Measurements from ENCODE around the gene CPXM2. TPM values are rescaled to one million over a fixed set of nuclear protein-coding genes. Genes with fewer than 3 reads are reported as not detected.

Gene CPXM2
- total RNA-seq, 1 experiment from 2014 or later: not detected

- H3K27ac Mint-ChIP-seq (ENCODE audit: low read depth, unreplicated experiment): no peak overlapping the region
- ChIA-PET POLR2A (no interaction called here), CTCF (no interaction called here)
- no TSS peak for BruUV-seq (replicated peaks)
- no peak for DNase-seq (ENCODE audit: unreplicated experiment)
- intact Hi-C loops (cut with micrococcal nuclease): loop anchor here (10.0 kb wide), 1 partner anchor 176 kb away; no protein-coding TSS in a partner anchor
- H3K9me3 Mint-ChIP-seq (ENCODE audit: unreplicated experiment): no peaks in the 10 kb centered on the region
- H3K4me3 Mint-ChIP-seq (ENCODE audit: unreplicated experiment): no peak overlapping the region
- H3K4me1 Mint-ChIP-seq (ENCODE audit: insufficient read depth, unreplicated experiment): no peaks in the 10 kb centered on the region
- H3K36me3 Mint-ChIP-seq (ENCODE audit: insufficient read depth, unreplicated experiment): no peaks in the 10 kb centered on the region
- no peak for TF ChIP-seq CTCF (IDR thresholded peaks at IDR 0.05; ENCODE audit: unreplicated experiment)
- H3K27me3 Mint-ChIP-seq (ENCODE audit: insufficient read depth, unreplicated experiment): peaks cover 85% of the 10 kb centered on the region
Observed at GRCh38 chr10:123761038-123761428, 130.6 kb downstream of the CPXM2 start.

GRCh38 chr10:123760356-123761037 lies 131.1 kb downstream of the CPXM2 start:
- POLR2A ChIA-PET: no interaction called here
- CTCF ChIA-PET: interaction anchor here (0.6 kb wide), 1 partner anchor 144 kb away, joined by 3 read pairs; no protein-coding TSS in a partner anchor
- Mint-ChIP-seq H3K27me3 (ENCODE audit: insufficient read depth, unreplicated experiment) (peaks cover 79% of the 10 kb centered on the region), H3K27ac (ENCODE audit: low read depth, unreplicated experiment) (no peak overlapping the region), H3K4me3 (ENCODE audit: unreplicated experiment) (no peak overlapping the region), H3K4me1 (ENCODE audit: insufficient read depth, unreplicated experiment) (no peaks in the 10 kb centered on the region), H3K9me3 (ENCODE audit: unreplicated experiment) (no peaks in the 10 kb centered on the region), H3K36me3 (ENCODE audit: insufficient read depth, unreplicated experiment) (no peaks in the 10 kb centered on the region)
- no peak for DNase-seq (ENCODE audit: unreplicated experiment)
- no TSS peak for BruUV-seq (replicated peaks)
- no peak for TF ChIP-seq CTCF (IDR thresholded peaks at IDR 0.05; ENCODE audit: unreplicated experiment)
- intact Hi-C loops (cut with micrococcal nuclease): loop anchor here (10.0 kb wide), 1 partner anchor 176 kb away; no protein-coding TSS in a partner anchor

GRCh38 chr10:123759501-123760031 lies 132.0 kb downstream of the CPXM2 start:
- H3K27ac Mint-ChIP-seq (ENCODE audit: low read depth, unreplicated experiment): no peak overlapping the region
- H3K4me1 Mint-ChIP-seq (ENCODE audit: insufficient read depth, unreplicated experiment): no peaks in the 10 kb centered on the region
- peaks cover 82% of the 10 kb centered on the region for H3K27me3 Mint-ChIP-seq (ENCODE audit: insufficient read depth, unreplicated experiment)
- POLR2A ChIA-PET: no interaction called here
- intact Hi-C loops (cut with micrococcal nuclease): loop anchor here (10.0 kb wide), 1 partner anchor 175 kb away; no protein-coding TSS in a partner anchor
- H3K36me3 Mint-ChIP-seq (ENCODE audit: insufficient read depth, unreplicated experiment): no peaks in the 10 kb centered on the region
- H3K9me3 Mint-ChIP-seq (ENCODE audit: unreplicated experiment): no peaks in the 10 kb centered on the region
- no peak for TF ChIP-seq CTCF (IDR thresholded peaks at IDR 0.05; ENCODE audit: unreplicated experiment)
- H3K4me3 Mint-ChIP-seq (ENCODE audit: unreplicated experiment): no peak overlapping the region
- no peak for DNase-seq (ENCODE audit: unreplicated experiment)
- CTCF ChIA-PET: no interaction called here
- BruUV-seq (replicated peaks): no TSS peak

- ChIA-PET POLR2A (interaction anchor here (0.6 kb wide), 1 partner anchor 457 kb away, joined by 3 read pairs; no protein-coding TSS in a partner anchor), CTCF (no interaction called here)
- no peak for TF ChIP-seq CTCF (IDR thresholded peaks at IDR 0.05; ENCODE audit: unreplicated experiment)
- H3K27ac Mint-ChIP-seq (ENCODE audit: low read depth, unreplicated experiment): no peak overlapping the region
- no peaks in the 10 kb centered on the region for H3K9me3 Mint-ChIP-seq (ENCODE audit: unreplicated experiment)
- no peaks in the 10 kb centered on the region for H3K36me3 Mint-ChIP-seq (ENCODE audit: insufficient read depth, unreplicated experiment)
- peaks cover 82% of the 10 kb centered on the region for H3K27me3 Mint-ChIP-seq (ENCODE audit: insufficient read depth, unreplicated experiment)
- H3K4me1 Mint-ChIP-seq (ENCODE audit: insufficient read depth, unreplicated experiment): no peaks in the 10 kb centered on the region
- BruUV-seq (replicated peaks): no TSS peak
- no peak overlapping the region for H3K4me3 Mint-ChIP-seq (ENCODE audit: unreplicated experiment)
- DNase-seq (ENCODE audit: unreplicated experiment): no peak
- intact Hi-C loops (cut with micrococcal nuclease): no loop called here
Observed at GRCh38 chr10:123759041-123759440, 132.6 kb downstream of the CPXM2 start.
